Osteocyte (in vitro differentiated cells): ENCODE measurements around the gene WIPF2. TPM values are rescaled to one million over a fixed set of nuclear protein-coding genes. Genes with fewer than 3 reads are reported as not detected.
"Not testable (repeated sequence)": the region's sequence is repeated elsewhere in the genome, so short reads cannot be mapped to it uniquely, and the experiment has no call there.

Experiments used
- DNase-seq: peaks from one replicate; pipeline ENCODE4 v3.0.0; 2021; ENCODE audit warnings: mixed read lengths; ENCODE audit not compliant: unreplicated experiment; ENCODE audit errors: extremely low spot score
- H3K27ac Mint-ChIP-seq: one replicate; pipeline ENCODE4 v1.8.0; 2021; ENCODE audit warnings: mild to moderate bottlenecking, mixed read lengths; ENCODE audit not compliant: unreplicated experiment
- H3K27me3 Mint-ChIP-seq: one replicate; pipeline ENCODE4 v1.8.0; 2021; ENCODE audit warnings: mixed read lengths; ENCODE audit not compliant: unreplicated experiment
- H3K36me3 Mint-ChIP-seq: one replicate; pipeline ENCODE4 v1.8.0; 2021; ENCODE audit warnings: mixed read lengths; ENCODE audit not compliant: unreplicated experiment
- H3K4me1 Mint-ChIP-seq: one replicate; pipeline ENCODE4 v1.8.0; 2021; ENCODE audit warnings: mixed read lengths; ENCODE audit not compliant: unreplicated experiment
- H3K4me3 Mint-ChIP-seq: one replicate; pipeline ENCODE4 v1.8.0; 2021; ENCODE audit warnings: mild to moderate bottlenecking, moderate library complexity, mixed read lengths; ENCODE audit not compliant: unreplicated experiment
- H3K9me3 Mint-ChIP-seq: one replicate; pipeline ENCODE4 v1.8.0; 2021; ENCODE audit warnings: mixed read lengths; ENCODE audit not compliant: unreplicated experiment
- total RNA-seq: library from RNA; stranded (reverse); gene quantifications from 2 replicates; pipeline ENCODE4 v1.2.1, GENCODE V29; 2021
- TF ChIP-seq, protein P1 (sequence below): fragments of 200-600 bp; sonication (generic); IDR thresholded peaks from 2 replicates; pipeline ENCODE4 v1.5.0; 2021; ENCODE audit warnings: antibody characterized with exemption, mild to moderate bottlenecking, moderate library complexity

WIPF2 gene
- total RNA-seq, 1 donor from 2014 or later, result 28.3 TPM

DNA sequence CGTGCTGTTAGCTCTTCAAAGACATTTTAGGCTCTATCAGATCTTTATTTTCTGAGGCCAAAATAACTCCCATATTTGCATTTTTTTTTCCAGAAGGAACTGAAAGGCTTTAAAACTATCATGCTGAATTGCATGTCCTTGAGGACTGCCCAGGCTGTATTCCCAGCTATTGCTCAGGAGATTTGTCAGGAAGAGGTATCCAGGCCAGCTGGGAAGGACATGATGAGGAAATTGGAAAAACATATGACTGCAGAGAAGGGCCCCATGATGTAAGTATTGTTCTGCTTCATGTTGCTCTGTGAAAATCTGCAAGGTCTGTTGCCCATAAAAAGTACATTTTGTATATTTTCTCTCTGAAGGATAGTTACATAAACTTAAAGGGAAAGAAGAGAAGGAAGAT, 74.3 kb downstream of the WIPF2 start:
- no peak overlapping the region for H3K27ac Mint-ChIP-seq
- H3K4me1 Mint-ChIP-seq, result peaks cover 26% of the 10 kb centered on the region
- H3K36me3 Mint-ChIP-seq, result peaks cover 5% of the 10 kb centered on the region
- no peaks in the 10 kb centered on the region for H3K27me3 Mint-ChIP-seq
- no peak overlapping the region for H3K4me3 Mint-ChIP-seq
- DNase-seq, result no peak
- H3K9me3 Mint-ChIP-seq, result no peaks in the 10 kb centered on the region
- TF ChIP-seq, protein P1, sequence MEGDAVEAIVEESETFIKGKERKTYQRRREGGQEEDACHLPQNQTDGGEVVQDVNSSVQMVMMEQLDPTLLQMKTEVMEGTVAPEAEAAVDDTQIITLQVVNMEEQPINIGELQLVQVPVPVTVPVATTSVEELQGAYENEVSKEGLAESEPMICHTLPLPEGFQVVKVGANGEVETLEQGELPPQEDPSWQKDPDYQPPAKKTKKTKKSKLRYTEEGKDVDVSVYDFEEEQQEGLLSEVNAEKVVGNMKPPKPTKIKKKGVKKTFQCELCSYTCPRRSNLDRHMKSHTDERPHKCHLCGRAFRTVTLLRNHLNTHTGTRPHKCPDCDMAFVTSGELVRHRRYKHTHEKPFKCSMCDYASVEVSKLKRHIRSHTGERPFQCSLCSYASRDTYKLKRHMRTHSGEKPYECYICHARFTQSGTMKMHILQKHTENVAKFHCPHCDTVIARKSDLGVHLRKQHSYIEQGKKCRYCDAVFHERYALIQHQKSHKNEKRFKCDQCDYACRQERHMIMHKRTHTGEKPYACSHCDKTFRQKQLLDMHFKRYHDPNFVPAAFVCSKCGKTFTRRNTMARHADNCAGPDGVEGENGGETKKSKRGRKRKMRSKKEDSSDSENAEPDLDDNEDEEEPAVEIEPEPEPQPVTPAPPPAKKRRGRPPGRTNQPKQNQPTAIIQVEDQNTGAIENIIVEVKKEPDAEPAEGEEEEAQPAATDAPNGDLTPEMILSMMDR, result no peak

DNA sequence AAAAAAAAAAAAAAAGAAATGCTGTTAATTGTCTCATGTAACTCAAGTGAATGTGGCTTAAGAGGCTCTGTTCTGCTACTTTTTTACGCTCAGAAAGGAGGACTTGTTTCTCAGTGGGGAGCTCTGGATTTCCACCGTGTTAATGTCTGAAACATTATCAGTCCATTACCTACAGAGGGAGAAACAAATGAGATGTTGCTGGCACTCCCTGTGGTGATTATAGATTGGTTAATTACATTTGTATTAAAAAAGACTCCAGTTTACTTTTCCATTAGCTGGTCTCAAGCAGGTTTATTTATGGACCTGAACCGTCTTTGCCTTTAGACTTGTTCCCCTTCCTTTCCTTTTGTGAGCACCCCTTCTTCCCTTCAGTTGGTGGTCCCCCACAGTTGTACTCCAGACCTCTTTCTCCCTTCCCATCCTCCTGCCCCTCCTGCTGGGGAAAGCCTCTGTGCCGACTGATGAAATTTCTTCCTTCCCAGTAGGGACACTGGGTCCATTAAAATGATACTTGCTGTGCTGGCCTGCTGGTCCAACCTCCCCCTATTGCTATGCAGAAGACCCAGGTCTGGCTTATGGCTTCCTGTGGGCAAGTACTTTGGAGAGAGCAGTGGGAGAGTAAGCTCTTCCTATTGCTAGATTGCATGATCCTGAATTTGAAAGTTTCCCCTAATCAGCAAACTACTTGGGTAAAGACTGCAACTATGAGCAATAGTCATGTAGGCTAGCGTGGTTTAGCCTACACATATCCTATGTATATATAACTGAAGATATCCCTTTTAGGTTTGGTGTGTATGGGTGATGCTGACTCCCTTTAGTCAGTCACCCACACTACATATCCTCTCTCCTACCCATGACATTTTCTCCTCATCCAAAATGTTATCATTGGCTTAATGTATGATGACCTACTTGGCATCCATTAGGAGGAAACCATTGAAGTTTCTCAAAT, 76.7 kb downstream of the WIPF2 start:
- H3K27ac Mint-ChIP-seq, result peak overlapping the region; percentile 31
- H3K9me3 Mint-ChIP-seq, result no peaks in the 10 kb centered on the region
- no peak for DNase-seq
- TF ChIP-seq, protein P1, result no peak
- H3K27me3 Mint-ChIP-seq, result no peaks in the 10 kb centered on the region
- peaks cover 5% of the 10 kb centered on the region for H3K36me3 Mint-ChIP-seq
- peaks cover 23% of the 10 kb centered on the region for H3K4me1 Mint-ChIP-seq
- no peak overlapping the region for H3K4me3 Mint-ChIP-seq

DNA sequence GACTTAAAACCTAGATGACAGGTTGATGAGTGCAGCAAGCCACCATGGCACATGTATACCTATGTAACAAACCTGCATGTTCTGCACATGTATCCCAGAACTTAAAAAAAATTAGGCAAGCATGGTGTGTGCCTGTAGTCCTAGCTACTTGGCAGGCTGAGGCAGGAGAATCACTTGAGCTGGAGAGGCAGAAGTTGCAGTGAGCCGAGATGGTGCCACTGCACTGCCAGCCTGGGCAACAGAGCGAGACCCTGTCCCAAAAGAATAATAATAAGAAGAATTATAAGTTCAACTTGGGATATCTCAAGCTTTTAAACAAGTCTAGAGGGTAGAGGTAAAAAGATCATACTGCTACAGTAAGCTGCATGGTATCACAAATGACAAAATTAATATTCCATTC, 78.4 kb downstream of the WIPF2 start:
- no peak for DNase-seq
- peaks cover 23% of the 10 kb centered on the region for H3K4me1 Mint-ChIP-seq

DNA sequence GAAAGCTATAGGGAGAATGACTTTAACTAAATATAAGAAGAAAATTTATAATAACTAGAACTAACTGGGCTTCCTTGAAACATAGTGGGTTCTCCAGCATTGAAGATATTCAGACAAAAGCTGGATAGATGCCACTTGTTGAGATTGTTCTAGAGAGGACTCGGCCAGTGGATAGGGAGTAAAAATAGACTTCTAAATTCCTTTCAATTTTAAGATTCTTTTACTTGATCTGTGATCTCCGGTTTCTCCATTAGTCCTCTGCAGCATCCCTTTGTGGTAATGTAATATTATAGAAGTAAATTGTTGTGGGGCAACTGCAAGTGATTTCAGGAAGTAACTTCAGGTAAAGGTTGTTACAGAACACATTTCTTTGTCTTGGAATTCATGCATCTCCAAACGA, 79.6 kb downstream of the WIPF2 start:
- H3K36me3 Mint-ChIP-seq, result peaks cover 5% of the 10 kb centered on the region
- TF ChIP-seq, protein P1, result no peak
- H3K27me3 Mint-ChIP-seq, result no peaks in the 10 kb centered on the region

More for the DNA sequence above, 78.4 kb downstream of the WIPF2 start:
- Mint-ChIP-seq H3K27ac (no peak overlapping the region), H3K4me3 (no peak overlapping the region), H3K9me3 (no peaks in the 10 kb centered on the region), H3K27me3 (no peaks in the 10 kb centered on the region), H3K36me3 (peaks cover 5% of the 10 kb centered on the region)
- TF ChIP-seq, protein P1, result no peak

DNA sequence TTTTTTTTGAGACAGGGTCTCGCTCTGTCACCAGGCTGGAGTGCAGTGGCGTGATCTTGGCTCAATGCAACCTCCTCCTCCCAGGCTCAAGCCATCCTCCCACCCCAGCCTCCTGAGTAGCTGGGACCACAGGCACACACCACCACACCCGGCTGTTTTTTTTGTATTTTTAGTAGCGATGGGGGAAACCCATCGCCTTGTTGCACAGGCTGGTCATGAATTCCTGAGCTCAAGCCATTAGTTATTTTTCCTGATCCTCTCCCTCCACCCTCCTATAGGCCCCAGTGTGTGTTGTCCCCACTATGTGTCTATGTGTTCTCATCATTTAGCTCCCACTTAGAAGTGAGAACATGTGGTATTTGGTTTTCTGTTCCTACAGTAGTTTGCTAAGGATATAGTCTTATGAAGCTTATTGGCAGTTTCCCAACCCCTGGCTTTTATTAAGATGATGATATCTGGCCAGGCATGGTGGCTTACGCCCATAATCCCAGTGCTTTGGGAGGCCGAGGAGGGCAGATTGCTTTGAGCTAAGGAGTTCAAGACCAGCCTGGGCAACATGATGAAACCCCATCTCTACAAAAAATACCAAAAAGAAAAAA, 80.2 kb downstream of the WIPF2 start:
- H3K27me3 Mint-ChIP-seq, H3K36me3 Mint-ChIP-seq, DNase-seq, H3K4me3 Mint-ChIP-seq, H3K9me3 Mint-ChIP-seq: not testable (repeated sequence)
- peak overlapping the region; percentile 72 for H3K27ac Mint-ChIP-seq
- peaks cover 38% of the 10 kb centered on the region for H3K4me1 Mint-ChIP-seq

More for the DNA sequence above, 79.6 kb downstream of the WIPF2 start:
- H3K4me1 Mint-ChIP-seq, result peaks cover 32% of the 10 kb centered on the region
- peak overlapping the region; percentile 72 for H3K27ac Mint-ChIP-seq
- no peak overlapping the region for H3K4me3 Mint-ChIP-seq
- H3K9me3 Mint-ChIP-seq, result no peaks in the 10 kb centered on the region
- no peak for DNase-seq
